RKO (cell line): ENCODE data around the gene EVA1A.
"Not testable (repeated sequence)": the region's sequence is repeated elsewhere in the genome, so short reads cannot be mapped to it uniquely, and the experiment has no call there.

Experiments
- DNase-seq: peaks from one replicate; pipeline ENCODE4 v3.0.0-alpha.2; 2016; ENCODE audit warnings: low spot score

EVA1A gene

DNA sequence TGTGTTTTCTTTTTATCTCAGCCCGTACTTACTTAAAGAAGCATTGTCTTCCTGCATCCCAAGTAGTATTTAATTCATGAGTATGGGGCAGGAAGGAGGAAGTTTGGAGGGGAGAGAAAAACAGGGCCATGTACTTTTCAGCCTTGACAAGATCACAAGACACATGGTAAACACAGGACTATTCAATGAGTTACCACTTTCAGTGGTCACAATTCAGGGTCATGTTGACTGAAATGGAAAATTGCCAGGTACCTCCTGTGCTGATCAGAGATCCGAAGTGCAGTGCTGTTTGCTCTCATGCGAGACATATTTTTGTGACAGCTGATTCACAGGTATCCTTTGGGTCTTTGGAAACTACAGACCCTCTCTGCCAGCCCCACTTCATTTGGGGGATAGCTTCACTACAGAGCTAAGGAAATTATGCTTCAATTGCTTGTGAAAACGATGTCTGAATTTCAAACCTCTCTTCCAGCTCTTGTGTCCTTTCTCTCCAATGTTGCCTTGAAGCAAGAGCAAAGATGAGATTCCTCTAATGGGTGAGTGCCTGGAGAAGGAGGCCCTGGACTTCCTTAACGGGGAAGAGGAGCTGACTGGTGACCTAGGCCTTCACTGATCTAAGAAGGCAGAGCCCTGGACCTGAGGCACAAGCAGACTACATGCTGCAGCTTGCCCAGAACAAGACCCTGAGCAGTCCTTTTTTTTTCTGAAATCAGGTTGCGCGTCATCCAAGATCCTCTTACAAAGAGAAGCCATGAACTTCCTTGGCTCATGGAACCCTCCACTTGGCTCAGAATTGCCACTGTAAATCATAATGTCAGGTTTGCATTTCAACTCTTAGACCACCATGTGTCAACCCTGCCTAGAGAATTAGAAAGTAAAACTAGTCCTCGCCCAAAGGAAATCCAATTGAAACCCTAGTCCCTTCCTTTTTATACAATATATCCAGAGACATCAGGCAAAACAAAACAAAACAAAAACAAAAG, 44.1 kb downstream of the EVA1A start:
- no peak for DNase-seq

GRCh38 chr2:75515584-75516368, 45.0 kb downstream of the EVA1A start:
- DNase-seq: no peak

- no peak for DNase-seq
These were observed 47.0 kb downstream of the EVA1A start for GRCh38 chr2:75513616-75514170.

DNA sequence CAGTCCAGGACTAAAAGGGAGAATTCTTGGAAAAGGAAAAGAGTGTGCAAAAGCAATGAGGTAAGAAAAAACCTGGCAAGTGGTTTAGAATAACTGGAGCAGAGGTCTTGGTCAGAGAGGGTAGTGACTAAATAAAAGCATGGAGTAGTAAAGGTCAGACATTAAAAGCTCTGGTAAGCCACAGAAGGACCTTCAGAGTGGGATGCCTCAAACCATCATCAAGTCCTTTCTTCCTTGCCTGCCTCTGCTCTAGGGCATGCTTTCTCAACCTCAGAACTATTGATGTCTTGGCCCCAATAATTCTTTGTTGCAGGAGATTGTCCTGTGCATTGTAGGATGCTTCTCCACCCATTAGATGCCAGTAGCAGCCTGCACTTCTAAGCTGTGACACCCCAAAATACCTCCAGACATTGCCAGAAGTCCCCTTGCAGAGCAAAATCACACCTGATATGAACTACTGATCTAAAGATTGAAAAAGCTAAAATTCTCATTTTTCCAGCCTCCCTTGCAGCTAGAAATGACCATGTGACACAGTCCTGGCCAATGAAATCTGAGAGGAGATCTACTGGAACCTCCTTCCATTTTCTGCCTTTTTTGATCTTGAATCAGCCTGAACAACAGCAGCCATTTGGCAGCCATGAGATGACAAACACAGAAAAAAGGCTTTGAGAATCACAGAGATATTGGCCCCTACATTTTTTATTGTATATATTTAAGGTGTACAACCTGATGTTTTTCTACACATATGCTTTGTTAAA, 48.1 kb downstream of the EVA1A start:
- DNase-seq: no peak

GRCh38 chr2:75506101-75506697, 54.5 kb downstream of the EVA1A start:
- DNase-seq: no peak

DNA sequence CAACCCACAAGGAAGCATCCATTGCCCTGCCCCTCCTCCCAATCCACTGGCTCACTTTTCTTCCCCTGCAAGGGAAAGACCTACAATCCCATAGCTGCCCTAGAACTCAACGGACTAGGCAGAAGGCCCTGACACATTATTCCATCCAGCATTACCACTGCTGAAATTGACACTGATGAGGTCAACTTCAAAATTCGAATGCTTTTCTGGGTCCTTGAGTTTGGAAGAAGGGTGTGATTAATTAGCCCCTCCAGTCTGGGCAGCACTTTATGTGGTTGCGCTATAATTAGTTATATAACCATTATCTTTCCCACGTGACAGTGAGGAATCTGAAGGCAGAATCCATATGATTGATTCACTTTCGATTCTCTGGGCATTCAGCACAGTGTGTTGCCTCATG, 55.7 kb downstream of the EVA1A start:
- DNase-seq: no peak

DNA sequence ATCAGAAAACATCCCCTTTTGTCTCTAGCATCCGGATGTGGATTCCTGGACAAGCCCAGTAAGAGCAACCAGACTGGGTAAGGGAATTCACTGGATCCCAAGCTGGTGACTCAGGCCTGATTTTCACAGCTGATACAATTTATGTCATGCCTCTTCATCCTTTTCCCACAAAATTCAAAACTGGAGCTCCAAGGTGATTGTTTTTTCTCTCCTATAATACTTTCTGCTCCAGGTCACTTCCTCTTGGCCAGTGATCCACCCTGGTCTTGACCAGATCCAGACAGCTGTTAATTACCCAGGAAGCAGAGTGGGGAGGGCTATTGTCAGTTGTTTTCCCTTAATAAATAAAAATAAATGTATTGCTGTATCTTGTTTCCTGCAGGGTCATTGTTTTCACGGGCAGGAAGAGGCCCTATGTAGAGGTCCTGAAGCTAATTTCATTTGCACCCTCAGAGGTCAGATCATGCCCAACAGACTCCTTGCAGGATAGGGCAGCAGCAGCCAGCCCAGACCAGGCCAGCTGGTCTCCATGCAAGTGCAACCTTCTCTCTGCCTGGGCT, 57.6 kb downstream of the EVA1A start:
- DNase-seq: peak; percentile 1

- DNase-seq: no peak
These were observed 60.1 kb downstream of the EVA1A start for GRCh38 chr2:75500633-75501032.

GRCh38 chr2:75499534-75499933, 61.2 kb downstream of the EVA1A start:
- no peak for DNase-seq

DNA sequence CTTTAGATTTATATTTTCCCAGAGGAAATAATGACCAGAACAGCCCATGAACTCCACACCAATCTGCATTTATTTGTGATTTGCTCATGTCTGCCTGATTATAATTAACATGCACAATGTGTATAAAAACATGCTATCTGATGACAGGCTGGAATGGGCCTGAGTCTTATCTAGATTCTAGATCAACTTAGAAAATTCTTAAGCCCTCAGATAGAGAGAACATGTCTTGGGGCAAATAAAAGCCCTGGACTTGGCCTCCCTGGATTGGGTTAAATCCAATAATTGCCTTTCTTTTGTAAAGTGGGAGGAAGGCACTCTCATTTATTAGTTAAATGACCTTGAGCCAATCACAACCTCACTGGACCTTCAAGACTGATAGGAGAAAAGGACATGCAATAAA, 61.8 kb downstream of the EVA1A start:
- DNase-seq: no peak

- no peak for DNase-seq
These were observed 63.5 kb downstream of the EVA1A start for GRCh38 chr2:75497256-75497655.

- DNase-seq: no peak
These were observed 64.9 kb downstream of the EVA1A start for GRCh38 chr2:75495862-75496261.

DNA sequence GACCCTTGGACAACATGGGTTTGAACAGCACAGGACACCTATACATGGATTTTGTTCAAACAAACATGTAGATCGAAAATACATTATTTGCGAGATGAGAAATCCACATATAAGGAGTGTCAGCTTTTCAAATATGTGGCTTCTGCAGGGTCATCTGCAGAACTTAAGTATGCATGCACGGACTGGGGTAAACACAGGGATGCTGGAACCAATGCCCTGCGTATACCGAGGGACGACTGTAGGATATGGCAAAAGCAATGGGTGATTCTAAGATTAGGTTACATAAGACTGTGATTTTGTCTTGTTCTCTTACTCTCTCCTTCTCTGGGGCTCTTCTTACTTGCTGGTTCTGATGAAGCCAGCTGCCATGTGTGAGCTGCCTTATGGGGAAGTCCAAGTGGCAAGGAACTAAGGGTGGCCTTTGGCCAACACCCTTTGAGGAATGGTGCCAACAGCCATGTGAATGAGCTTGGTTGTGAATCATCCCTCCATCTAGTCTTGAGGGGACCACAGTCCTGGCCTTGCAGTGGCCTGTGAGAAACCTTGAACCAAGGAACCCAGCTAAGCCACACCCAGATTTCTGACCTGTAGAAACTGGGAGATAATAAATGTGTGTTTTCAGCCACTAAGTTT, 66.5 kb downstream of the EVA1A start:
- no peak for DNase-seq

DNA sequence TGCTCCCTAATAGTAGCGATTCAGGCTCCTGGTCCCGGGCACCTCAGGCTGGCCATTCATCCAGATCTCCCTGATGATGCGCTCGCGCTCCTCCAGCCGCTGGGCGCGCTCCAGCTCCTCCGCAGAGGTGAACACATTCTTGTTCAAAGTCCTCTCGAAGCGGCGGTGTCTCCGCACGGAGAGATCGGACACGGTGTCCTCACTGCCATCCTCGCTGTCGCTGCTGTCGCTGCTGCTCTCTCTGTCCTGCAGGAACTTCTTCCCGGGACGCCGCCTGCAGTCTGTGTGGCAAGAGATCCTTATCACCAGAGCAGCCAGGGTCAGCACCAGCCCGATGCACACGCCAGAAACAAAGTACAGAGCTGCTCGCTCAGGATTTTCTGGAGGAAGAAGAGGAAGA, 67.5 kb downstream of the EVA1A start:
- DNase-seq: no peak

GRCh38 chr2:75491129-75491753, 69.5 kb downstream of the EVA1A start:
- DNase-seq: no peak

DNA sequence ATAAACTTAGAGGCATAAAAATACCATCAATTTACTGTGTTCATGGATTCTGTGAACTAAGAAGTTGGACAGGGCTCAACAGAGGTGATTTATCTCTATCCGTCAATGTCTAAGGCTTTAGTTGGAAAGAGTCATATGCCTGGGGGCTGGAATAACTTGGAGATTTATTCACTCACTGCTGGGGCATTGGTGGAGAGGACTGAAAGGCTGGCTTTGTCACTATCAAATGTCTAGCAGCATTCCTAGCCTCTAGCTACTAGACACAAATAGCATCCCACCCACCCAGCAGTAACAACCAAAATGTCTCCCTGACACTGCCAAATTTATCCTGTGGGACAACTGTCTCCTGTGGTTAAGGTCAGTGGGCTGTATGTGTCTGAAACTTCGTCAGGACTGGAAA, 71.0 kb downstream of the EVA1A start:
- no peak for DNase-seq

DNA sequence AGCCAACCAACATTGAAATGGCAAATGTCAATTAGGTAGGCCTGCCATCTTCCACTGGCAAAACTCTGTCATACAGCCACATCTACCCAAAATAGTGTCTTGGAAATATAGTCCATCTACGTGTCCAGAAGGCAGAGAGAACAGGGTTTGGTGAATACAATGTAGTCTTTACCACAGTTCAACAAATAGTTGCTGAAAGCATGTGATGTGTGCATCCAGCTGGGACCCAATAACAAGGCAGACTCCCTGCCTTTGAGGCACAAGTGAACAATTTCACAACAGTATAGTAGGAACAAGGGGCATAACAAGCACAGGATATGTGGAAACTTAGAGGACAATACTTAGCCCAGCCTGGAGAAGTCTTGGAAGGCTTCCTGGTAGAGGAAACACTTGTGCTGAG, 72.6 kb downstream of the EVA1A start:
- no peak for DNase-seq

DNA sequence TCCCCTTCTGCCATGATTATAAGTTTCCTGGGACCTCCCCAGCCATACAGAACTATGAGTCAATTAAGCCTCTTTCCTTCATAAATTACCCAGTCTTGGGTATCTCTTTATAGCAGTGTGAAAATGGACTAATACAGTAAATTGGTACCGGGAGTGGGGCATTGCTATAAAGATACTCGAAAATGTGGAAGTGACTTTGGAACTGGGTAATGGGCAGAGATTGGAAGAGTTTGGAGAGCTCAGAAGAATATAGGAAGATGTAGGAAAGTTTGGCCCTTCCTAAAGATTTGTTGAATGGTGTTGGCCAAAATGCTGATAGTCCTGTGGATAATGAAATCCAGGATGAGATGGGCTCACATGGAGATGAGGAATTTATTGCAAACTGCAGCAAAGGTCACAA, 74.0 kb downstream of the EVA1A start:
- not testable (repeated sequence) for DNase-seq

DNA sequence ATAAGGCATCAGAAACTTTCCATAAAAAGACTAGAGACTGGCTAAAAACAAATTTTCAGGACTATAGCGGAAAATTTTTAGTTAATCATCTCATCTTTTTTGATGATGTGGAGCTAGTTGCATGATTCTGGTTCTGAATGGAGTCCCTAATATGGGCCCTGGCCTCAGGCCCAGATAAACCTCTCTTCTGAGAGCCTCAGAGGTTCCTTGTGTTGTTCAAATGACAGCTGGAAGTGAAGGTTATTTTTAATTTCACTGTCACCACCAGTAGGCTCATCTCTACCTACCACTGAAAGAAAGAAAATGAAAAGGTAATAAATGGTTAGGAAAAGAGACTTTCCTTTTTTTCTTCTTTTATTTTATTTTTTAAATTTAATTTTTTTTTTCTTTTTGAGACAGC, 75.9 kb downstream of the EVA1A start:
- DNase-seq: no peak

GRCh38 chr2:75483878-75484277, 76.9 kb downstream of the EVA1A start:
- no peak for DNase-seq
